HG03103 (cell line): ENCODE results near the gene RASA1.

ENCODE experiments used
- ATAC-seq: cut with Tn5 transposase; IDR thresholded peaks from one replicate; pipeline ENCODE4 v1.9.1; 2021; ENCODE audit warnings: low read depth; ENCODE audit not compliant: unreplicated experiment

Gene RASA1

GRCh38 chr5:87398981-87399614, 131.4 kb downstream of the RASA1 start:
- ATAC-seq, result no peak

- no peak for ATAC-seq
Observed at GRCh38 chr5:87399720-87400119, 132.0 kb downstream of the RASA1 start.

DNA sequence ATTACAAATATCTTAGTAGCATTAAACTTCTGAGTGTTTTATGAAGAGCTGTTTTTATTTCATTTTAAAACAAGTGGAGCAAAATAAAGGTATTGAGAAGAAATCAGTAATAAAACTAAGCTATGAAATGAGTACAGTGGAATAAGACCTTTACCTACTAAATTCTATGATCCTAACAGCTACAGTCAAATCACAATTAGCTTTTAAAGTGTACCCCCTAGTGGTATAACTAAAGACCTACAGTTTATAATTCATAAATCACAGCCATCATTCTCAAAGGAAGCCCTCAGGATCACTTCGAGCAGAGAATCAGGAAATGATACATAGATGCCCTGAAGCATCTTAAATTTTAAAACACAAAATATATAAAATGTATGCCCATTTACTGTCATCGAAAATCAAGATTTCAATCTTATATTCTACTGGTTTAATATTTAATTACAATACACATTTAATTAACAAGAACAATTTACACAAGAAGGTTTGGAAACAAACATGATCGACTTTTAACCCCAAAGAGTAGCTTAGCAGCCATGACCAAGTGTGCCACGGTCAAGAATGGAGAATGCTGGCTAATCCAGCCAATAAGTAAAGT, 132.7 kb downstream of the RASA1 start:
- ATAC-seq, result peak; percentile 75

- no peak for ATAC-seq
Observed at GRCh38 chr5:87401626-87402025, 133.9 kb downstream of the RASA1 start.

- no peak for ATAC-seq
Observed at GRCh38 chr5:87403409-87403808, 135.7 kb downstream of the RASA1 start.

DNA sequence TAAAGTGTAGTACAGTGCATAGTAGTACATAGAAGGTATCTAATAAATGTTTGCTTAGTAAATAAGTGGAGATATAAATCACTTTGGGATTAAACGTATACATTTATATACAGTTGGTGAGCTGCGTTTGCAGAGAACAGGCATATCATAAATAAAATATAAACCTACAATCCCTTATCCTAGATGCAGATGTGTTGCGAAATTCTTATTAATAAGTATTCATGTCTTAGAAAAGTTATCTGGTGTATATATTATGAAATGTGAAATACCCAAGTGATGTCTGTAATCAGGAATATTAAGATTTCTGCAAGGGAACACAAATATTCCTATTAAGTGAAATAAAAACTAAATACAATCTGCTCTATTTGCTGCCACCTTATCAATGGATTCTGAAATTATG, 136.2 kb downstream of the RASA1 start:
- ATAC-seq, result no peak

DNA sequence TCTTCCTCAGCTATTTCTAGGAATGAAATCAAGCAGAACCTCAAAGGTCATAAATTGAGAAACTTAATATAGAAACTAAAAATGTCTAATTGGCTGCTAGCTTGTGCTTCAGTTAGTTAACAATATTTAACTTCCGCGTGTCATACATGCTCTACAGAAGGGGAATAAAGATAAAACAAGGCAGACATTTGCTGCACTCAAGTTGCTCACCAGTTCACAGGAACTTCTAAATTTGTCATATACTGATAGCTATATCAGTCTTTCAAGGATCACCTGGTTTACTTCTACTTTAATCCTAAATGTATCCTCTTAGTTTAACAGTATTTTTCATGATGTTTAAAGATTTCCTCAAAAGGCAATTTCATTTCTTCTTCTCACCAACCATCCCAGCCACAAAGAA, 136.7 kb downstream of the RASA1 start:
- no peak for ATAC-seq

DNA sequence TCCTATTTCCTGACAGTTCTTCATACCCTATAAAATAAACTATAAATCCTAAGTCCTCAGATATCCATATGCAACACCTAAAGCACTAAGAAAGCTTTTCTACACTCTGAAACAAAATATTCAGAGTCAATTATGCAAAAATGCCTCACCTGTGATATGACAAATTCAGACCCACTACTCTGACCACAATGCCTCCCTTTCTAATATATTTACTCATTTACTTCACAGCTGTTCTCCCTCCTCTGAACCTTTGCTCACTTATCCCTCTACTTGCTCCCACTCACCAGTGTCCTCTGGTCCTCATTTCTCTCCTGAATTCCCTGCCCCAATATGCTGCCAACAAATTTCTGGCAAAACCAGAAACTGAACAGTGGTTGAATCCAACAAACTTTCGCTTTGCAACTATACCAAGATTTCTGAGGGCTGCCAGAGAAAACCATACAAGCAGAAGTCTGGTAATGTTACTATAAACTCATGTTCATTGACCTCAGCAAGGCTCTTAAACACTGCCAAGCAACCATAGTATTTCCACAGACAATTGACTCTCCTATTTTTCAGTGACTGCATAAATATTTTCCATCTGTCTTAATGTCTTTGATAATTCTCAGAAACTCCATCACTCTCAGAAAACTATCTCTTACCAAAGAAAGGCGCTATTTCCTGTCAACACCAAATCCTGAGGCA, 137.9 kb downstream of the RASA1 start:
- no peak for ATAC-seq

DNA sequence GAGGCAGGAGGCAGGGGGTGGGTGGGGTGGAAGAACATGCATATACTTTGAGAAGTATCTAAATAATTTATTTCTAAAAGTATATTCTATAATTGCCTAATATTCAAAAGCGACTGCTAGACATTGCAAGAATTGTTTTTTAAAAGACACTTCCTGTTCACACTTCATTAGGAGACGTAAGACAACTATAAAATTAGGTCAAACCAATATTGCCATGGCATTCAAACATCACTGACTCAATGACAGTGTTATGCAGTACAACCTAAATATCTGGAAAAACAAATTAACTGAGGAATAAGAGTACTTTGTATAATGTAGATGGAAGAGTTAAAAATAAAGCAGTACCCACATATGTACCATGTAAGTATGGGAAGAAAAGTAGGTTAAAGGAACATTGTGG, 140.5 kb downstream of the RASA1 start:
- no peak for ATAC-seq

DNA sequence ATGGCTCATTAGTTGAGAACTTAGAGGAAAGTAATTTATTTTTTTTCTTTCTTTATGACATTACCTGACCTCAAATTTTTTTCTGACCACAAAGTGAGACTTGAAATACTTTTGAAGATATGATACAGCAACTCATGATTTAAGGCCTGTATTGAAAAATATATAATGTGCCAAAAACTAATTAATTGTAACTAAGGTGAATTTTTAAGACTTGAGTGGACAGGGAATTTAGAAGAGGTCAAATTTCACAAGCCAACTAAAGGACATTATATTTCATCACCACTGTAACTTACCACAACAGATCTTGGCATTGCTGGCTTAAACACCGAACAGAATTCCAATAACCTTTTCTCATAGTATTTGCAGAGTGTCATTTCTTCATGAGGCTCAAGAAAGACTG, 143.2 kb downstream of the RASA1 start:
- ATAC-seq, result no peak

GRCh38 chr5:87411586-87411972, 143.9 kb downstream of the RASA1 start:
- no peak for ATAC-seq

- peak; percentile 15 for ATAC-seq
Observed at GRCh38 chr5:87411973-87412629, 144.4 kb downstream of the RASA1 start.

DNA sequence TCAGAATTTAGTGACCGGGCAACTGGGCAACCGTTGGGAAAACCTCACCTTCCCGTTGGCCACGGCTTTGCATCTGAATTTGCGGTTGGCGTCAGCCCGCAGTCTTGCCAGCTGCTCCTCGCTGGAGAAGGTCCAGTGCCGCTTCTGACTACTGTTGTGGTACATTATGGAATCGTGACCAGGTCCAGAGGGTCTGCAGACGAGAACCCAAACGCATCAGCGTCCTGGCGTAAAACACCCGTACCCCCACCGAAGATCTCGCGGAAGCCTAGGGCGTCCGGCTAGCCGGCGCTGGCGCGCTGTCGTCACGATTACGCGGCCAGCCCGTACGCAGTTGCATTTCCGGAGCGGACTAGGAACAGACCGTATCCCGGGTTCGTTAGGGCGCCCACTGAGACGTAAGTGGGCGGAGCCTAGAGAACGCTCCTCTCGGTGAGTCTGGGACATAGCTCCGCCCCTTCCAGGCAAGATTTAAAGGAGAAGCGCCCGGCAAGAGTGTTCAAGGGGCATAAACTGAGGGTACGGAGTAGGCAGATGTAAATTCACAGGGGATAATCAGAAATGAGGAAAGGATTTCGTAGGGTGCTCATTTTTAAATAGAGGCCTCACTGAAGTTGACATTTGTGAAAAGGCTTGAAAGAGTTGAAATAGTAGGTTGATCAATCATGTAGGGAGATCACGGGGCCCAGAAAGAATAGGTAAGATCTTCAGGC, 145.1 kb downstream of the RASA1 start, which contains the start of gene CCNH:
CCNH (minus strand) TSS at position 301 of the 713 bp plus-strand sequence; CDS start at position 165, 136 bp downstream.
- ATAC-seq, result peak; percentile 99

GRCh38 chr5:87413343-87413645, 145.6 kb downstream of the RASA1 start:
- no peak for ATAC-seq

- no peak for ATAC-seq
Observed at GRCh38 chr5:87418506-87418905, 150.8 kb downstream of the RASA1 start.

DNA sequence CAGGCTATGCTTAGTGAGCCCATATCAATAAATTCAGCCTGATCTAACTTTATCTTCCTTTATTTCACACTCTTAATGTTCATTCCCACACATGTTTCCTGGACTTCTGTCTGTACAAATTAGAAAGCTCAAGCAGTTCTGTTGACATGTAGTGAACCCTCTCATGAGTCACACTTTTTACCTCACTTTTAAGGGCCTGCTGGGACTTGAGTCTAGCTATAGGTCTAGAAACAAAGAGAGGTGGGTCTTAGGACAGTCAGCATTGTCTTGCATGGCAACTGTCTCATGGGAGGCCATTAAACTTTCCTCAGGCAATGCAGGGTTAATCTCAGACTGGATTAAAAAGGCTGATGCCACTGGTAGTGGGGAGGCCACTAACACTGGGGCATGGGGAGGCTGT, 153.6 kb downstream of the RASA1 start:
- no peak for ATAC-seq

DNA sequence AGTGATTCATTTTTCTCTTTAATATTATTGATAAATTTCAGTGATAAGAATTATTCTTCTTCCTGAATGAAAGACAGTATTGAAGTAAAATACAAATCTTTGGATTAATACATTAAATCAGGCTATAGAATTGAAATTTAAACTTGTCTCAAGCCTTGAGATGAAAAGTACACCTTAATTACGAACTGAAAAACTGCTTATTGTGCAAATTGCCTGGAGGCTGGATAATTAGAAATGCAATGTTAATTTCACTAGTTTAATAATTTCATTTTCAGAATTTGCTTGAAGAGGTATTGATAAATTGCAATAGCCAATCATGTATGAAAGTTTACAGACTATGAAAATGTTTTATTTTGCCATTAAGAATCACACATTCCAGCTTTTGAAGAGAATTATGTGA, 156.1 kb downstream of the RASA1 start:
- ATAC-seq, result no peak

- ATAC-seq, result no peak
Observed at GRCh38 chr5:87430863-87431457, 163.3 kb downstream of the RASA1 start.

DNA sequence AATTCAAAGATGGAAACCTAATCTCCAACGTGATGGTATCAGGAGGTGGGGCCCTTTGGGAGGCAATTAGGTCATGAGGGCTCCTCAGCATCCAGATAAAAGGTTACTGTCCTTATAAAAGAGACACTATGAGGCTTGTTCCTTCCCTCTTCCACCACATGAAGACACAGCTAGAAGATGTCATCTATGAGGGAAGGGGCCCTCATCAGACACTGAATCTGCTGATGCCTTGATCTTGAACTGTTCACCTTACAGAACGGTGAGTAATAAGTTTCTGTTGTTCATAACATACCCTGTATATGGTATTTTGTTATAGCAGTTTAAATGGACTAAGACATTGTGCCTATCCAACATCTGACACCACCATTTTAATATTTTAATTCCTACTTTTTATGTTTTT, 164.8 kb downstream of the RASA1 start:
- no peak for ATAC-seq

- ATAC-seq, result no peak
Observed at GRCh38 chr5:87433945-87434344, 166.3 kb downstream of the RASA1 start.

DNA sequence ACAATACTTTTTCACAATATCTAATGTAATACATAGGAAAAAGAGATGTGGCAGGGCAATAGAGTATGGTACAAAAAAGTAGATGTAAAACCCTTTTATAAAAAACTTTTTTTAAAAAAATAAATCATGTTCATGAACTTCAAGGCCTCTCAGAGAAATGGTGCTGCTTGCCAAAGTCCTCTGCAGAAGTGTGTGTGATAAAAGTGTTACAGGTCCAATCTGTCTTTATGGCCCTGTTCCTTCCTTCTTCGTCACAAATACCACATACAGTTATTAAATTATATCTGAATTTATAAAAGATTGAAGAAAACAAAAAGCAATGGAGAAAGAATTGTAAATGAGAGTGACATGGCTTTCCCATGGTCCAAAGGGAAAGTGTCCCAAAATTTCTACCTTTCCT, 166.8 kb downstream of the RASA1 start:
- no peak for ATAC-seq
